ENCODE results near the gene LAMTOR2. TPM values are rescaled to one million over a fixed set of nuclear protein-coding genes. Genes with fewer than 3 reads are reported as not detected.

The LAMTOR2 gene
- total RNA-seq, 1 donor from 2014 or later, result 61.0 TPM

- no peaks in the 10 kb centered on the region for H3K27me3 Mint-ChIP-seq
- H3K9me3 Mint-ChIP-seq (ENCODE audit: low read depth), result no peaks in the 10 kb centered on the region
- no peak for DNase-seq (ENCODE audit: low spot score, unreplicated experiment)
- no peak for TF ChIP-seq CTCF (IDR thresholded peaks at IDR 0.05; ENCODE audit: unreplicated experiment)
- H3K36me3 Mint-ChIP-seq (ENCODE audit: insufficient read depth), result peaks cover 32% of the 10 kb centered on the region
- H3K4me3 Mint-ChIP-seq (ENCODE audit: low read depth), result peak overlapping the region; percentile 99
- H3K27ac Mint-ChIP-seq, result peak overlapping the region; percentile 98
- peaks cover 66% of the 10 kb centered on the region for H3K4me1 Mint-ChIP-seq (ENCODE audit: low read depth)
Measured at GRCh38 chr1:156080241-156080862, 25.8 kb downstream of the LAMTOR2 start.

DNA sequence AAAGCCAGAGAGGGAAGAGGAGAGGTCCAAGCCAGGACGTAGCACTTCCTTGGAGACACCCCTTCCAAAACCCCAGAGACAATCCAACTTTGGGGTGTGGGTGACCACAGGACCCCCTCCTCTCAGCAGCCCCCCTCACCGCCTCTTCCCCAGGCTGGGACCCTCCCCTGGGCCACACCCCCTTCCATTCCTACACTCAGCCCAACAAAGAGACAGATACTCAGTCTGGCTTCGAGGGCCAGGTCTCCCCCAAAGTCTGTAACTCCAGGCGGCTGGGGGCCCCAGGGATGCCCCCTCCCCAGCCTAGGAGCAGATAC is 26.2 kb downstream of the LAMTOR2 start:
- peak overlapping the region; percentile 98 for H3K27ac Mint-ChIP-seq

GRCh38 chr1:156081180-156081916 is 26.8 kb downstream of the LAMTOR2 start:
- DNase-seq (ENCODE audit: low spot score, unreplicated experiment), result no peak
- H3K4me3 Mint-ChIP-seq (ENCODE audit: low read depth), result peak overlapping the region; percentile 99
- peaks cover 28% of the 10 kb centered on the region for H3K36me3 Mint-ChIP-seq (ENCODE audit: insufficient read depth)
- peak overlapping the region; percentile 98 for H3K27ac Mint-ChIP-seq
- peaks cover 63% of the 10 kb centered on the region for H3K4me1 Mint-ChIP-seq (ENCODE audit: low read depth)
- H3K9me3 Mint-ChIP-seq (ENCODE audit: low read depth), result no peaks in the 10 kb centered on the region
- no peaks in the 10 kb centered on the region for H3K27me3 Mint-ChIP-seq
- TF ChIP-seq CTCF (IDR thresholded peaks at IDR 0.05; ENCODE audit: unreplicated experiment), result no peak

More for the DNA sequence above, 26.2 kb downstream of the LAMTOR2 start:
- Mint-ChIP-seq H3K4me1 (ENCODE audit: low read depth) (peaks cover 63% of the 10 kb centered on the region), H3K4me3 (ENCODE audit: low read depth) (peak overlapping the region; percentile 99), H3K36me3 (ENCODE audit: insufficient read depth) (peaks cover 28% of the 10 kb centered on the region), H3K9me3 (ENCODE audit: low read depth) (no peaks in the 10 kb centered on the region), H3K27me3 (no peaks in the 10 kb centered on the region)
- no peak for DNase-seq (ENCODE audit: low spot score, unreplicated experiment)
- TF ChIP-seq CTCF (IDR thresholded peaks at IDR 0.05; ENCODE audit: unreplicated experiment), result no peak

DNA sequence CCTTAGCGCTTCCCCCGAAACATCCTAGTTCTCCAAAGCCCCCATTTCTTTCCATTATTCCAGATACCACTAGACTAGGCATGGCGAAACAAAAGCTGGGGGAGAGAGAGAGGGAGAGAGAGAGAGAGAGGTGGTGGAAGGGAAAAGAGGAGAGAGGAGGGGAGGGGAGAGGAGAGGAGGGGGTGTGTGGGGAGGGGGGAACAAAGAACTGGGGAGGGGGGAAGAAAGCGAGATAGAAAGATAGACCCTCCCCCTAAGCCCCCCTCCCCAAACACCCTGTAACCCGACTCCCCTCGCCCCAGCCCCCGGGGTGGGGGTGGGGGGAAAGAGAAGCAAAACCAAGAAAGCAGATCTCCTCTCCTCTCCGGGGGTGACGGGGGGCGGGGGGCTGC is 27.3 kb downstream of the LAMTOR2 start:
- Mint-ChIP-seq H3K9me3 (ENCODE audit: low read depth) (no peaks in the 10 kb centered on the region), H3K4me1 (ENCODE audit: low read depth) (peaks cover 66% of the 10 kb centered on the region), H3K27me3 (no peaks in the 10 kb centered on the region), H3K36me3 (ENCODE audit: insufficient read depth) (peaks cover 27% of the 10 kb centered on the region), H3K27ac (peak overlapping the region; percentile 96), H3K4me3 (ENCODE audit: low read depth) (peak overlapping the region; percentile 98)
- TF ChIP-seq CTCF (IDR thresholded peaks at IDR 0.05; ENCODE audit: unreplicated experiment), result no peak
- DNase-seq (ENCODE audit: low spot score, unreplicated experiment), result no peak

GRCh38 chr1:156082309-156083091 is 27.9 kb downstream of the LAMTOR2 start, which contains the start of gene MEX3A:
TSS of gene MEX3A (minus strand) at chr1:156082465. CDS start at chr1:156081998, 467 bp downstream.
- Mint-ChIP-seq H3K27ac (peak within 1 kb of the TSS; percentile 99), H3K36me3 (ENCODE audit: insufficient read depth) (peaks cover 21% of the 10 kb centered on the region), H3K27me3 (no peaks in the 10 kb centered on the region), H3K4me1 (ENCODE audit: low read depth) (peaks cover 64% of the 10 kb centered on the region), H3K9me3 (ENCODE audit: low read depth) (no peaks in the 10 kb centered on the region), H3K4me3 (ENCODE audit: low read depth) (peak within 1 kb of the TSS; percentile 99)
- peak; percentile 90 for DNase-seq (ENCODE audit: low spot score, unreplicated experiment)
- TF ChIP-seq CTCF (IDR thresholded peaks at IDR 0.05; ENCODE audit: unreplicated experiment), result no peak

Data from progenitor cell of endocrine pancreas (in vitro differentiated cells).